SU-DHL-6 (cell line): Measurements from ENCODE around the gene RNF212.

Source experiments
- H2AFZ ChIP-seq: fragments of 200-600 bp; sonication (generic); 2 replicates; pipeline ENCODE4 v1.6.1; 2014; ENCODE audit warnings: low read depth, mild to moderate bottlenecking, moderate library complexity, mixed read lengths, antibody characterized with exemption, low read length; ENCODE audit not compliant: severe bottlenecking
- H3F3A ChIP-seq: fragments of 200-600 bp; shearing (Covaris generic); 2 replicates; pipeline ENCODE4 v1.6.0; 2016; ENCODE audit warnings: antibody characterized with exemption, mild to moderate bottlenecking; ENCODE audit not compliant: insufficient read depth
- H3K27ac ChIP-seq: fragments of 200-600 bp; sonication (generic); 2 replicates; pipeline ENCODE4 v1.5.1; 2016; ENCODE audit warnings: low read depth, mild to moderate bottlenecking, low read length, moderate library complexity, mixed read lengths
- H3K27me3 ChIP-seq: fragments of 200-600 bp; sonication (generic), shearing (Covaris generic); 2 replicates; pipeline ENCODE4 v1.6.0; 2014; ENCODE audit warnings: mild to moderate bottlenecking, low read length
- H3K36me3 ChIP-seq: fragments of 200-600 bp; sonication (generic); 2 replicates; pipeline ENCODE4 v1.6.1; 2014; ENCODE audit warnings: mild to moderate bottlenecking, low read length, mixed read lengths
- H3K4me2 ChIP-seq: fragments of 300-600, 200-600 bp; shearing (Covaris generic), sonication (generic); 2 replicates; pipeline ENCODE4 v1.6.0; 2014; ENCODE audit warnings: low read length, low read depth, mild to moderate bottlenecking; ENCODE audit not compliant: poor library complexity, severe bottlenecking
- H3K4me3 ChIP-seq: fragments of 200-600 bp; sonication (generic); 2 replicates; pipeline ENCODE4 v1.5.1; 2014; ENCODE audit warnings: antibody characterized with exemption, low read length, mild to moderate bottlenecking, mixed read lengths; ENCODE audit not compliant: insufficient read depth, poor library complexity, severe bottlenecking
- H3K79me2 ChIP-seq: fragments of 200-600 bp; sonication (generic); 2 replicates; pipeline ENCODE4 v1.6.1; 2014; ENCODE audit warnings: mild to moderate bottlenecking, low read length, moderate library complexity; ENCODE audit not compliant: insufficient read depth
- H3K9ac ChIP-seq: fragments of 200-600 bp; sonication (generic); 2 replicates; pipeline ENCODE4 v1.7.0; 2014; ENCODE audit warnings: mild to moderate bottlenecking, low read length
- H3K9me2 ChIP-seq: fragments of 200-600 bp; sonication (generic); replicated peaks from 2 replicates; pipeline ENCODE4 v1.6.1; 2014; ENCODE audit warnings: low read length; ENCODE audit not compliant: insufficient read depth
- H3K9me3 ChIP-seq: fragments of 200-600 bp; sonication (generic); 2 replicates; pipeline ENCODE4 v1.6.1; 2014; ENCODE audit warnings: low read length, mixed read lengths; ENCODE audit not compliant: insufficient read depth
- H4K20me1 ChIP-seq: fragments of 200-600 bp; sonication (generic); 2 replicates; pipeline ENCODE4 v1.6.1; 2014; ENCODE audit warnings: low read depth, mild to moderate bottlenecking, antibody characterized with exemption, low read length, moderate library complexity, mixed read lengths
- EZH2phosphoT487 ChIP-seq: fragments of 200-600 bp; sonication (generic), shearing (Covaris generic); conservative IDR thresholded peaks from 2 replicates; pipeline ENCODE4 v1.6.1; 2018; ENCODE audit warnings: mild to moderate bottlenecking, antibody characterized with exemption, low read length, moderate library complexity, mixed read lengths
- TF ChIP-seq, protein P1 (sequence below): fragments of 200-600 bp; sonication (generic); IDR thresholded peaks from one replicate; pipeline ENCODE4 v1.5.1; 2017; ENCODE audit warnings: antibody characterized with exemption, mild to moderate bottlenecking, low read length, moderate library complexity; ENCODE audit not compliant: insufficient read depth, poor library complexity, severe bottlenecking

The RNF212 gene

GRCh38 chr4:1031956-1032795 lies 81.2 kb downstream of the RNF212 start:
- Histone ChIP-seq H3K9me3 (no peaks in the 10 kb centered on the region), H3K27ac (no peak overlapping the region), H3K4me2 (no peak overlapping the region), H2AFZ (no peak overlapping the region), H3K36me3 (no peaks in the 10 kb centered on the region), H3K9me2 (no peaks in the 10 kb centered on the region), H3K27me3 (no peaks in the 10 kb centered on the region), H3K79me2 (no peaks in the 10 kb centered on the region), H3F3A (no peaks in the 10 kb centered on the region), H3K4me3 (no peak overlapping the region), H3K9ac (no peak overlapping the region), H4K20me1 (no peaks in the 10 kb centered on the region)
- TF ChIP-seq EZH2phosphoT487, result no peak
- TF ChIP-seq, protein P1, sequence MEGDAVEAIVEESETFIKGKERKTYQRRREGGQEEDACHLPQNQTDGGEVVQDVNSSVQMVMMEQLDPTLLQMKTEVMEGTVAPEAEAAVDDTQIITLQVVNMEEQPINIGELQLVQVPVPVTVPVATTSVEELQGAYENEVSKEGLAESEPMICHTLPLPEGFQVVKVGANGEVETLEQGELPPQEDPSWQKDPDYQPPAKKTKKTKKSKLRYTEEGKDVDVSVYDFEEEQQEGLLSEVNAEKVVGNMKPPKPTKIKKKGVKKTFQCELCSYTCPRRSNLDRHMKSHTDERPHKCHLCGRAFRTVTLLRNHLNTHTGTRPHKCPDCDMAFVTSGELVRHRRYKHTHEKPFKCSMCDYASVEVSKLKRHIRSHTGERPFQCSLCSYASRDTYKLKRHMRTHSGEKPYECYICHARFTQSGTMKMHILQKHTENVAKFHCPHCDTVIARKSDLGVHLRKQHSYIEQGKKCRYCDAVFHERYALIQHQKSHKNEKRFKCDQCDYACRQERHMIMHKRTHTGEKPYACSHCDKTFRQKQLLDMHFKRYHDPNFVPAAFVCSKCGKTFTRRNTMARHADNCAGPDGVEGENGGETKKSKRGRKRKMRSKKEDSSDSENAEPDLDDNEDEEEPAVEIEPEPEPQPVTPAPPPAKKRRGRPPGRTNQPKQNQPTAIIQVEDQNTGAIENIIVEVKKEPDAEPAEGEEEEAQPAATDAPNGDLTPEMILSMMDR, result no peak

- Histone ChIP-seq H3K9ac (no peak overlapping the region), H3K36me3 (no peaks in the 10 kb centered on the region), H3K9me3 (no peaks in the 10 kb centered on the region), H3K27ac (no peak overlapping the region), H3K4me3 (no peak overlapping the region), H3K27me3 (no peaks in the 10 kb centered on the region), H3K4me2 (no peak overlapping the region), H4K20me1 (no peaks in the 10 kb centered on the region), H2AFZ (no peak overlapping the region), H3K79me2 (no peaks in the 10 kb centered on the region), H3F3A (no peaks in the 10 kb centered on the region; the same call in 1 of the 2 replicates), H3K9me2 (no peaks in the 10 kb centered on the region)
- no peak for TF ChIP-seq EZH2phosphoT487
- TF ChIP-seq, protein P1, result no peak
Observed at GRCh38 chr4:1031346-1031745, 82.0 kb downstream of the RNF212 start.

- no peak overlapping the region for H3K4me2 ChIP-seq
Observed at GRCh38 chr4:1030559-1030958, 82.8 kb downstream of the RNF212 start.

More at GRCh38 chr4:1030559-1030958, 82.8 kb downstream of the RNF212 start:
- no peak overlapping the region for H3K9ac ChIP-seq
- H3K9me2 ChIP-seq, result no peaks in the 10 kb centered on the region
- H3K4me3 ChIP-seq, result no peak overlapping the region
- no peaks in the 10 kb centered on the region for H3K79me2 ChIP-seq
- no peak overlapping the region for H3K27ac ChIP-seq
- H3F3A ChIP-seq, result no peaks in the 10 kb centered on the region; the same call in 1 of the 2 replicates
- H4K20me1 ChIP-seq, result no peaks in the 10 kb centered on the region
- no peaks in the 10 kb centered on the region for H3K9me3 ChIP-seq
- H3K27me3 ChIP-seq, result no peaks in the 10 kb centered on the region
- no peaks in the 10 kb centered on the region for H3K36me3 ChIP-seq
- H2AFZ ChIP-seq, result no peak overlapping the region
- no peak for TF ChIP-seq EZH2phosphoT487
- TF ChIP-seq, protein P1, result no peak
